ENCODE measurements around the gene NUB1. TPM values are rescaled to one million over a fixed set of nuclear protein-coding genes. Genes with fewer than 3 reads are reported as not detected.

NUB1 gene
- total RNA-seq, 1 experiment from 2014 or later, result 40.0 TPM

DNA sequence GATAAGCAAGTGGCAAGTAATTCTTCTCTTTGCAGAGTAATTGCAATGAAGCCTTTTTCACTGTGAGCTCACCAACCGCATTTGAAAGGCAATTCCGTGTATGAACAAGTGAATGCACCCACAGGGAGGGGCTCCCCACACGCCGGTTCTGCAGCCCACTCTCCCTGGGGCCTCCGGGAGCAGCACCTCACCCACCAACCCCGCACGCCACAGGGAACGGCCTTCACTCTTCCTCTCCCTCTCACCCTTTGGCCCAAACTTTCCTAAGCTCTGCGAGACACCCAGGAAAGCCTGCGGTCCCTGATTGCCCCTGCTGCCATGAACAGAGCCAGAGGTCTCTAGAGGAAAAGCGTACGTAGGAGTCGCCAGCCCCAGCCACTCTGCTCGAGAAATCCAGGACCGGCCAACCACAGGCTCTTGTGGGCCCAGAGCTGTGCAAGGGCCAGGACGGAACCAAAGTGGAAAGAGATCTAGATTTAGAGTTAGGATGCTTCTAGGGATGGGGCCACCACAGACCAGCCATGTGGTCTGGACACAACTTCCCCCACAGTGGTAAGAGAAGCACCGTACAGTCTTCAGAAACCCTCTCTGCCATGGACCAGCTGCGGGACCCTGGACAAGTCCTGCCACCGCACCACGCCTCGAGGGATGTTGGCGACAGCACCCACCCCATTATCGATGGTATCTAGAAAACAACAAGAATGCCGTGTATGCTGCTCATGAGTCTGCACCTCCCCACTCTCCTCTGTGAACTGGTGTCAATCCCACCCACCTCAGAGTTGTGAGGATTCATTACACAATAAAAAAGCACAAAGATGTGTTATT is 64.7 kb downstream of the NUB1 start:
- no peak overlapping the region for H3K4me3 ChIP-seq (ENCODE audit: low read length)
- no peaks in the 10 kb centered on the region for H3K36me3 ChIP-seq (ENCODE audit: insufficient read depth, low read length)
- no peak overlapping the region for H2AFZ ChIP-seq (ENCODE audit: low read length)
- H3K27me3 ChIP-seq (ENCODE audit: low read length), result no peaks in the 10 kb centered on the region
- H3K9ac ChIP-seq (ENCODE audit: low read length), result no peak overlapping the region
- H3K79me2 ChIP-seq (ENCODE audit: low read length), result no peaks in the 10 kb centered on the region
- H3K9me3 ChIP-seq (ENCODE audit: low read length), result no peaks in the 10 kb centered on the region
- no peaks in the 10 kb centered on the region for H4K20me1 ChIP-seq (ENCODE audit: insufficient read depth, low read depth, low read length)
- no peaks in the 10 kb centered on the region for H3K9me2 ChIP-seq (replicated peaks; ENCODE audit: insufficient read depth, low read length)
- DNase-seq, result no peak
- H3K4me1 ChIP-seq (ENCODE audit: low read length), result no peaks in the 10 kb centered on the region
- H3K27ac ChIP-seq (ENCODE audit: low read length), result no peak overlapping the region
- no peak overlapping the region for H3K4me2 ChIP-seq (ENCODE audit: low read depth, low read length, poor library complexity, severe bottlenecking)

GRCh38 chr7:151406886-151407583 is 65.4 kb downstream of the NUB1 start:
- Histone ChIP-seq H3K9me2 (replicated peaks; ENCODE audit: insufficient read depth, low read length) (no peaks in the 10 kb centered on the region), H3K27ac (ENCODE audit: low read length) (no peak overlapping the region), H3K9me3 (ENCODE audit: low read length) (no peaks in the 10 kb centered on the region), H4K20me1 (ENCODE audit: insufficient read depth, low read depth, low read length) (no peaks in the 10 kb centered on the region), H3K36me3 (ENCODE audit: insufficient read depth, low read length) (no peaks in the 10 kb centered on the region), H3K4me2 (ENCODE audit: low read depth, low read length, poor library complexity, severe bottlenecking) (no peak overlapping the region), H3K27me3 (ENCODE audit: low read length) (no peaks in the 10 kb centered on the region), H3K79me2 (ENCODE audit: low read length) (no peaks in the 10 kb centered on the region), H3K4me3 (ENCODE audit: low read length) (no peak overlapping the region), H3K9ac (ENCODE audit: low read length) (no peak overlapping the region), H3K4me1 (ENCODE audit: low read length) (no peaks in the 10 kb centered on the region), H2AFZ (ENCODE audit: low read length) (no peak overlapping the region)
- DNase-seq, result no peak

DNA sequence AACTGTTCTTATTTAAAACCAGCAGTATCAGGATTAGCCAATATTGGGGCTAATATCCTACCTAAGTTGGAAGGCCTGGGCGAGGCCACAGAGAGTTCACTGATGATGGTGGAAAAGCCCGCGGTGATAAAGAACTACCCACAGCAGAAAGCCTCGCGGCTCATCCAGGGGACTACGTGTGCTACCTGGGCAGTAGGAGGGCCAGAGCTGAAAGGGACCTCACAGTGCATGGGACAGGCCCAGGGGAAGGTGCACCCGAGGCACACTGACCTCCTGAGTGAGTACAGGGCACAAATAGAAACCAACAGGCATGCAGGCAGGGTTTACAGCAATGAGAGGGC is 66.9 kb downstream of the NUB1 start:
- Histone ChIP-seq H3K4me3 (ENCODE audit: low read length) (no peak overlapping the region), H3K9ac (ENCODE audit: low read length) (no peak overlapping the region)
- DNase-seq, result no peak

DNA sequence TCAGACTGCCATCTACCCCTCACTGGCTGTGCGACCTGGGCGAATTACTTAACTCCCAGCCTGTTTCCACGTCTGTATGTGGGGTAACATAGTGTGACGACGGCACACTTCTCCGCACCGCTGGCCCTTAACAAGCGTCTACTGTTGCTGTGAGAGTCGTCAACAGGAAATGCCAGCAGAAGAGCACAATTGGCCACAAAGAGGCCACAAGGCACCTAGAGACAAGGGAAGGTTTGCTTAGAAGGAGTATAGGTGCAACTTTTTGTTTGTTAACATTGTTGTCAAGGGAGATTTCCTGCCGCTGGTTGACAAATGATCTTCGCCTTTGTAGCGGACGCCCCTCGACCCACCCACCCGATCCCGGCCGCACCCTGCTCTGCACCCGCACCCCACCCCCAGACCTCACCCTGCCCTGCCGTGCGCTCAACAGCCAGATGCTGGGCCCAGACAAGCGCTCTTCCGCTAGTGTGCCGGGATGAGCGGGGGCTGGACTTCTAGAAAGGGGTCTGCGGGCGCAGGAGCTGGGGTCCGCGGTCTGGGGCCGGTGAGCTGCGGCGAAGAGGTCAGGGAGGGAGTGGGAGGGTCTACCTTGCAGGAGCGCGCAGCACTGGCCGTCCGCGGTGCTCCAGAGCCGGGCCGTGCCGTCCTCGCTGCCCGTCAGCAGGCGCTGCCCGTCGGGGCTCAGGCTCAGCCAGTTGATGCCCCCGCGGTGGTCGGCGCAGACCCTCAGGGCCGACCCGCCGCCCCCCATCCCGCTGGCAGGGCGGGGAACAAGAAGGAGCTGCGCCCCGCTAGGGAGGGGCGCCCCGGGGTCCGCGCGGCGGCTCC is 67.4 kb downstream of the NUB1 start:
- Histone ChIP-seq H3K4me2 (ENCODE audit: low read depth, low read length, poor library complexity, severe bottlenecking) (no peak overlapping the region), H3K4me3 (ENCODE audit: low read length) (no peak overlapping the region), H3K9me3 (ENCODE audit: low read length) (no peaks in the 10 kb centered on the region), H3K27me3 (ENCODE audit: low read length) (no peaks in the 10 kb centered on the region), H3K9ac (ENCODE audit: low read length) (no peak overlapping the region), H3K27ac (ENCODE audit: low read length) (no peak overlapping the region), H3K79me2 (ENCODE audit: low read length) (no peaks in the 10 kb centered on the region), H3K36me3 (ENCODE audit: insufficient read depth, low read length) (no peaks in the 10 kb centered on the region), H3K9me2 (replicated peaks; ENCODE audit: insufficient read depth, low read length) (no peaks in the 10 kb centered on the region), H3K4me1 (ENCODE audit: low read length) (no peaks in the 10 kb centered on the region), H2AFZ (ENCODE audit: low read length) (no peak overlapping the region), H4K20me1 (ENCODE audit: insufficient read depth, low read depth, low read length) (no peaks in the 10 kb centered on the region)
- DNase-seq, result no peak

More for the DNA sequence above, 66.9 kb downstream of the NUB1 start:
- H3K9me3 ChIP-seq (ENCODE audit: low read length), result no peaks in the 10 kb centered on the region
- no peaks in the 10 kb centered on the region for H3K36me3 ChIP-seq (ENCODE audit: insufficient read depth, low read length)
- no peaks in the 10 kb centered on the region for H3K27me3 ChIP-seq (ENCODE audit: low read length)
- H3K27ac ChIP-seq (ENCODE audit: low read length), result no peak overlapping the region
- no peak overlapping the region for H3K4me2 ChIP-seq (ENCODE audit: low read depth, low read length, poor library complexity, severe bottlenecking)
- H3K4me1 ChIP-seq (ENCODE audit: low read length), result no peaks in the 10 kb centered on the region
- no peaks in the 10 kb centered on the region for H4K20me1 ChIP-seq (ENCODE audit: insufficient read depth, low read depth, low read length)
- H3K79me2 ChIP-seq (ENCODE audit: low read length), result no peaks in the 10 kb centered on the region
- H2AFZ ChIP-seq (ENCODE audit: low read length), result no peak overlapping the region
- no peaks in the 10 kb centered on the region for H3K9me2 ChIP-seq (replicated peaks; ENCODE audit: insufficient read depth, low read length)

DNA sequence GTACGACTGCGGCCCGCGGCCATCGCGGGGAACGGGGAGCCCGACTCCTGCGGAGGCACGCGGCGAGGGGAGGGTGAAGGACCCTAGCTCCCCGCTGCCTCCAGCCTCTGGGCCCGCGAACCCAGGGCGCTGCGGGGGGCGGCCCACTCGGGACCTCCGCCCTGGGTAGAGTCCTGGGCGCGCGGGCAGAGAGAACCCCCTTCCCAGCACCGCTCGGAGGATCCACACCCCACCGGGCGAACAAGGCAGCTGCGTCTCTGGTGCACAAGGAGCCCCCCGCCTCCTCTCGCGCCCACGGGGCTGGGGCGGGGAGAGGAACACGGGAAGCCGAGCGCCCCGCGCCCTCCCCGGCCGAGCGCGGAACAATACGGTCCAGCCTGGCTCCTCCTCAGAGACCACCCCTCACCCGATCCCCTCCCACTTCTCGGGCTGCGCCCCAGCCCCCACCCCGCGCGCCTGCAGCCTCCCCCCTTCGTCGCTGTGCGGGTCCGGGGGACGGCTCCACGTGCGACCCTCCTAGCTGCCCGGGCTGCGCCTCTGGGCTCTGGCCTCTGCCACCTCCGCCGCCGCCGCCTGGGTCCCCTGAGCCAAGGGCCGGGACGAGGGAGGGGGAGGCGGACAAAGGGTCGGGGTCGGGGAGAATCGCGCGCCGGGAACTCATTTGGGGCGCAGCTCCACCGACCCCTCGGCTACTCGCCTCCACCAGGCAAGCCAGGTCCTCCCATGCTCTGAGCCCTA is 68.2 kb downstream of the NUB1 start, which contains the start of gene WDR86:
Gene WDR86 (minus strand): TSS at position 372 of the 738 bp plus-strand sequence. CDS start 449 bp downstream, outside the sequence.
- no peaks in the 10 kb centered on the region for H3K9me2 ChIP-seq (replicated peaks; ENCODE audit: insufficient read depth, low read length)
- H3K4me3 ChIP-seq (ENCODE audit: low read length), result no peak within 1 kb of the TSS
- H3K9ac ChIP-seq (ENCODE audit: low read length), result no peak within 1 kb of the TSS
- no peak within 1 kb of the TSS for H2AFZ ChIP-seq (ENCODE audit: low read length)
- H3K79me2 ChIP-seq (ENCODE audit: low read length), result no peaks in the 10 kb centered on the region
- H3K27me3 ChIP-seq (ENCODE audit: low read length), result no peaks in the 10 kb centered on the region
- no peaks in the 10 kb centered on the region for H3K4me1 ChIP-seq (ENCODE audit: low read length)
- no peak within 1 kb of the TSS for H3K4me2 ChIP-seq (ENCODE audit: low read depth, low read length, poor library complexity, severe bottlenecking)
- no peaks in the 10 kb centered on the region for H3K36me3 ChIP-seq (ENCODE audit: insufficient read depth, low read length)
- no peaks in the 10 kb centered on the region for H3K9me3 ChIP-seq (ENCODE audit: low read length)
- no peak for DNase-seq
- H4K20me1 ChIP-seq (ENCODE audit: insufficient read depth, low read depth, low read length), result no peaks in the 10 kb centered on the region
- H3K27ac ChIP-seq (ENCODE audit: low read length), result no peak within 1 kb of the TSS

DNA sequence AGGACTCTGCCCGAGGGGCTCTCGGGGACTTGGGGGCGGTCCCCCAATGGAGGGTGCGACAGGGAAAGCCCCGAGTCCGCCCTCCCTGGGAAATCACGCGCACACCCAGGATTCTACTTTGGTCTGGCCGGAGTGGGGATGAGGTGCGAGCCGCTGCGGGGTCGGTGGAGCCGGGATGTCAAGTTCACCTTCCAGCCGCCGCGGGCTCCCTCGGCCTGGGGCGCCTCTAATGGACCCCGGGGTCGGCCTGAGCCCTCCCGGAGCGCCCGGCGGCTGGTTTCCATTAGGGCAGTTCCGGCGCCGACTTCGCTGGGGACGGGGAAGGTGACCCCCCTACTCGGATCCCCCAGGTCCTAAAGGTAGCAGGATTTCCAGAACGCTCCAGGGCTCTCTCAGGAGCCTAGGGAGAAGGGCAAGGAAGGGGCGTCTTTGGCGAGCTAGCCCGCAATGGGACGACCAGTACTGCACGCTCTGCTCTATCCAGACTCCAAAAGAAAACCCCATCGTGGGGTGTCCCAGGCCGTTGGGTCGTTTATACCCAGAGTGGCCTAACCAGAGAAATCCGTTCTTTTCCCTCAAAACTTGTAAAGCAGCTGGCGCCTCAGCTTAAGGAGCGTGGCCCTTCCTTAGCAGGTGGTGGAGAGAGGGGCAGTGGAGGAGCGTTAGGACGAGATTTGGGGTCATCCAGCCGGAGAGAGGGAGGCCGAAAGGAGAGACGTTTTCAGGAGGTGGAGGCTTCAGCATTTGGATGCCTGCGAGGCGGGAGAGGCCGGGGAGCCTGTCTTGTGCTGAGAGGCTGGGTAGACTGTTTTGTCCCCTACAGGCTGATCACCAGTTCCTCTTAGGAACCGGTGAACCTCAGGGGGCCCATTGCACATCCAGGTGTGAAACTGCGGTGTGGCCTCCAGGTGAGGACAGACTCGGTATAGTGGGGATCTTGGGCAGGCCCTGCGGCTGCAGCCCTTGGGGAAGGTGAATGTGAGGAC is 69.1 kb downstream of the NUB1 start:
- no peak overlapping the region for H3K9ac ChIP-seq (ENCODE audit: low read length)
- no peaks in the 10 kb centered on the region for H3K4me1 ChIP-seq (ENCODE audit: low read length)
- no peaks in the 10 kb centered on the region for H3K9me2 ChIP-seq (replicated peaks; ENCODE audit: insufficient read depth, low read length)
- H4K20me1 ChIP-seq (ENCODE audit: insufficient read depth, low read depth, low read length), result no peaks in the 10 kb centered on the region
- no peak overlapping the region for H2AFZ ChIP-seq (ENCODE audit: low read length)
- no peaks in the 10 kb centered on the region for H3K9me3 ChIP-seq (ENCODE audit: low read length)
- no peak overlapping the region for H3K4me2 ChIP-seq (ENCODE audit: low read depth, low read length, poor library complexity, severe bottlenecking)
- H3K27ac ChIP-seq (ENCODE audit: low read length), result no peak overlapping the region
- no peaks in the 10 kb centered on the region for H3K36me3 ChIP-seq (ENCODE audit: insufficient read depth, low read length)
- DNase-seq, result no peak
- H3K27me3 ChIP-seq (ENCODE audit: low read length), result no peaks in the 10 kb centered on the region
- H3K4me3 ChIP-seq (ENCODE audit: low read length), result no peak overlapping the region
- H3K79me2 ChIP-seq (ENCODE audit: low read length), result no peaks in the 10 kb centered on the region

DNA sequence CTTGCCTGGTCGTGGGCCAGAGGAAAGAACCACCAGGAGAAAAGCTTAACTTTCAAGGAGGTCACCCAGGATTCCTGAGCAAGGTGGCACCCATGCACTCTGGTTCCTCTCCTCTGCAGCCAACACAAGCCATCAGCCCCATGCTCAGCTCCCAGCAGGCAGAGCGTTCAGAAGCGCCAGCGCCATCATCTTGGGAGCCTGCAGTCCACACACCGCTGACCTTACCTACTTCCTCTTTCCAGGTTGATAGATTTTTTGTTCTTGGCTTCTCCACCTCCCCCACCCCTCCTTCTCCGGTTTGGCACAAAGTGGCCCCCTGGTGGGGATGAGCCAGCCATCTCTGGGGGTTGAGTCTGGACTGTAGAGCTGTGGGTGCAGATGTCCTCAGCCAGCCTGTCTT is 69.9 kb downstream of the NUB1 start:
- H4K20me1 ChIP-seq (ENCODE audit: insufficient read depth, low read depth, low read length), result no peaks in the 10 kb centered on the region
- no peak overlapping the region for H3K4me2 ChIP-seq (ENCODE audit: low read depth, low read length, poor library complexity, severe bottlenecking)
- no peak overlapping the region for H3K27ac ChIP-seq (ENCODE audit: low read length)
- H3K79me2 ChIP-seq (ENCODE audit: low read length), result no peaks in the 10 kb centered on the region
- no peaks in the 10 kb centered on the region for H3K36me3 ChIP-seq (ENCODE audit: insufficient read depth, low read length)
- no peak overlapping the region for H2AFZ ChIP-seq (ENCODE audit: low read length)
- no peaks in the 10 kb centered on the region for H3K9me3 ChIP-seq (ENCODE audit: low read length)
- no peaks in the 10 kb centered on the region for H3K9me2 ChIP-seq (replicated peaks; ENCODE audit: insufficient read depth, low read length)
- peak; percentile 46 for DNase-seq
- H3K9ac ChIP-seq (ENCODE audit: low read length), result no peak overlapping the region
- no peak overlapping the region for H3K4me3 ChIP-seq (ENCODE audit: low read length)
- H3K27me3 ChIP-seq (ENCODE audit: low read length), result no peaks in the 10 kb centered on the region
- no peaks in the 10 kb centered on the region for H3K4me1 ChIP-seq (ENCODE audit: low read length)

Measured in Karpas-422 (cell line).